HCT116 (cell line): ENCODE measurements around the gene MAEA. TPM values are rescaled to one million over a fixed set of nuclear protein-coding genes. Genes with fewer than 3 reads are reported as not detected.
"Not testable (repeated sequence)": the region's sequence is repeated elsewhere in the genome, so short reads cannot be mapped to it uniquely, and the experiment has no call there.

ENCODE experiments used
- ATAC-seq: fragments of 200-7000 bp; cut with Tn5 transposase; 2 replicates; pipeline ENCODE4 v1.9.1; 2020; ENCODE audit warnings: mild to moderate bottlenecking, moderate library complexity
- BruUV-seq: library from RNA; stranded (reverse); fragments of 400-500 nt; replicated peaks from 2 replicates; lab custom pipeline; 2021; lab: Mats Ljungman, UMichigan
- CTCF ChIA-PET: fragments of 300-600 bp; sonication (Branson Sonifier 250); formaldehyde crosslinking; loops from one replicate; lab custom pipeline; 2021; ENCODE audit warnings: antibody characterized with exemption; lab: Charles Lee
- POLR2A ChIA-PET: fragments of 300-600, 350-600 bp; sonication (Branson Sonifier 250); formaldehyde crosslinking; loops from one replicate; lab custom pipeline; 2021; ENCODE audit warnings: antibody characterized with exemption; lab: Charles Lee
- RAD21 ChIA-PET, 2 experiments: fragments of 300-600 bp; sonication (Branson Sonifier 250); formaldehyde crosslinking; loops; one replicate each; lab custom pipeline; 2023; ENCODE audit warnings: low total read pairs in 2 of 2; ENCODE audit not compliant: uncharacterized antibody in 2 of 2, unreplicated experiment in 2 of 2, low non-redundant PET in 1 of 2; lab: Charles Lee
- DNase-seq: peaks from one replicate; pipeline ENCODE4 v3.0.0-alpha.2; 2010; ENCODE audit warnings: low read depth, low spot score
- H2AFZ ChIP-seq: fragments of 200-600 bp; shearing (Covaris generic), sonication (generic); 2 replicates; pipeline ENCODE4 v1.6.1; 2017; ENCODE audit warnings: low read depth, mixed run types, mixed read lengths, antibody characterized with exemption, low read length; ENCODE audit not compliant: poor library complexity, severe bottlenecking
- H3K27ac ChIP-seq: 2 replicates; pipeline ENCODE4 v1.5.1; 2012; ENCODE audit warnings: low read depth, low read length
- H3K27me3 ChIP-seq: fragments of 200-600 bp; sonication (generic); 2 replicates; pipeline ENCODE4 v1.6.1; 2016; ENCODE audit warnings: mixed run types, low read length, mixed read lengths; ENCODE audit not compliant: insufficient read depth
- H3K36me3 ChIP-seq, 2 experiments: fragments of 200-500 bp in 1 of 2; fragments of 200-600 bp in 1 of 2; sonication (Bioruptor generic) in 1 of 2; sonication (generic) in 1 of 2; 2 replicates each; pipeline versions ENCODE4 v1.5.1 to v1.6.1; 2014 to 2016; ENCODE audit warnings: low read length in 2 of 2, inconsistent platforms in 1 of 2, mixed read lengths in 1 of 2, mixed run types in 1 of 2; ENCODE audit not compliant: insufficient read depth in 2 of 2, control insufficient read depth in 1 of 2
- H3K4me1 ChIP-seq, 2 experiments: fragments of 200-600 bp in 1 of 2; sonication (generic) in 1 of 2; 2 replicates each; pipeline versions ENCODE4 v1.5.1 to v1.6.1; 2012 to 2017; ENCODE audit warnings: low read length in 2 of 2, inconsistent platforms in 1 of 2, mild to moderate bottlenecking in 1 of 2, mixed read lengths in 1 of 2, mixed run types in 1 of 2, moderate library complexity in 1 of 2; ENCODE audit not compliant: insufficient read depth in 2 of 2, control insufficient read depth in 1 of 2
- H3K4me2 ChIP-seq: fragments of 200-600 bp; sonication (generic); 2 replicates; pipeline ENCODE4 v1.6.1; 2017; ENCODE audit warnings: mixed run types, low read length, mixed read lengths
- H3K4me3 ChIP-seq, 2 experiments: fragments of 200-600 bp in 1 of 2; sonication (generic) in 1 of 2; replicated peaks in 1 of 2; 2 replicates each; pipeline ENCODE4 v1.5.1; 2011 to 2016; ENCODE audit warnings: low read length in 2 of 2, control low read depth in 1 of 2, low read depth in 1 of 2, mild to moderate bottlenecking in 1 of 2, mixed read lengths in 1 of 2, mixed run types in 1 of 2
- H3K79me2 ChIP-seq: fragments of 200-600 bp; sonication (generic); 2 replicates; pipeline ENCODE4 v1.6.1; 2017; ENCODE audit warnings: mild to moderate bottlenecking, mixed run types, low read length, moderate library complexity, mixed read lengths; ENCODE audit not compliant: insufficient read depth
- H3K9ac ChIP-seq: fragments of 200-600 bp; sonication (generic); 2 replicates; pipeline ENCODE4 v1.6.1; 2016; ENCODE audit warnings: low read length, mixed read lengths
- H3K9me2 ChIP-seq: fragments of 200-600 bp; sonication (generic), shearing (Covaris generic); 2 replicates; pipeline ENCODE4 v1.6.1; 2017; ENCODE audit warnings: mixed run types, mild to moderate bottlenecking, moderate library complexity; ENCODE audit not compliant: insufficient read depth
- H3K9me3 ChIP-seq, 2 experiments: fragments of 200-500 bp in 1 of 2; fragments of 200-600 bp in 1 of 2; sonication (Bioruptor generic) in 1 of 2; sonication (generic) in 1 of 2; 2 replicates each; pipeline ENCODE4 v1.6.1; 2014 to 2017; ENCODE audit warnings: low read length in 2 of 2, mixed read lengths in 2 of 2, inconsistent platforms in 1 of 2, low read depth in 1 of 2, mild to moderate bottlenecking in 1 of 2, mixed run types in 1 of 2, moderate library complexity in 1 of 2; ENCODE audit not compliant: control insufficient read depth in 1 of 2, insufficient read depth in 1 of 2
- H4K20me1 ChIP-seq: fragments of 200-600 bp; sonication (generic), shearing (Covaris generic); 2 replicates; pipeline ENCODE4 v1.6.1; 2017; ENCODE audit warnings: mixed run types, mild to moderate bottlenecking, moderate library complexity; ENCODE audit not compliant: insufficient read depth
- EZH2phosphoT487 ChIP-seq: fragments of 200-600 bp; IDR thresholded peaks from 2 replicates; pipeline ENCODE4 v1.6.1; 2018; ENCODE audit warnings: antibody characterized with exemption, borderline replicate concordance
- FOSL1 ChIP-seq: IDR thresholded peaks from 2 replicates; pipeline ENCODE4 v1.6.1; 2012; ENCODE audit warnings: low read depth
- JUND ChIP-seq: IDR thresholded peaks from 2 replicates; pipeline ENCODE4 v1.6.1; 2012
- POLR2AphosphoS5 ChIP-seq: IDR thresholded peaks from 2 replicates; pipeline ENCODE4 v1.6.1; 2011; ENCODE audit warnings: mild to moderate bottlenecking, low read depth, low read length, moderate library complexity
- SIN3A ChIP-seq: IDR thresholded peaks from 2 replicates; pipeline ENCODE4 v1.6.1; 2012; ENCODE audit warnings: low read depth
- SP1 ChIP-seq: IDR thresholded peaks from 2 replicates; pipeline ENCODE4 v1.6.1; 2012; ENCODE audit warnings: low read depth
- YY1 ChIP-seq: IDR thresholded peaks from 2 replicates; pipeline ENCODE4 v1.6.1; 2011; ENCODE audit warnings: low read length, low read depth, moderate library complexity, mild to moderate bottlenecking; ENCODE audit not compliant: insufficient replicate concordance; ENCODE audit errors: extremely low read depth
- intact Hi-C: fragments of 100-400 bp; cut with micrococcal nuclease; formaldehyde crosslinking; loops from 2 replicates; pipeline ENCODE4 v1.10.0; 2022
- total RNA-seq: library from RNA; stranded (reverse); gene quantifications from one replicate; pipeline ENCODE4 v1.2.1, GENCODE V29; 2021; ENCODE audit not compliant: unreplicated experiment

MAEA gene
- total RNA-seq, 1 experiment from 2014 or later, result 88.3 TPM

DNA sequence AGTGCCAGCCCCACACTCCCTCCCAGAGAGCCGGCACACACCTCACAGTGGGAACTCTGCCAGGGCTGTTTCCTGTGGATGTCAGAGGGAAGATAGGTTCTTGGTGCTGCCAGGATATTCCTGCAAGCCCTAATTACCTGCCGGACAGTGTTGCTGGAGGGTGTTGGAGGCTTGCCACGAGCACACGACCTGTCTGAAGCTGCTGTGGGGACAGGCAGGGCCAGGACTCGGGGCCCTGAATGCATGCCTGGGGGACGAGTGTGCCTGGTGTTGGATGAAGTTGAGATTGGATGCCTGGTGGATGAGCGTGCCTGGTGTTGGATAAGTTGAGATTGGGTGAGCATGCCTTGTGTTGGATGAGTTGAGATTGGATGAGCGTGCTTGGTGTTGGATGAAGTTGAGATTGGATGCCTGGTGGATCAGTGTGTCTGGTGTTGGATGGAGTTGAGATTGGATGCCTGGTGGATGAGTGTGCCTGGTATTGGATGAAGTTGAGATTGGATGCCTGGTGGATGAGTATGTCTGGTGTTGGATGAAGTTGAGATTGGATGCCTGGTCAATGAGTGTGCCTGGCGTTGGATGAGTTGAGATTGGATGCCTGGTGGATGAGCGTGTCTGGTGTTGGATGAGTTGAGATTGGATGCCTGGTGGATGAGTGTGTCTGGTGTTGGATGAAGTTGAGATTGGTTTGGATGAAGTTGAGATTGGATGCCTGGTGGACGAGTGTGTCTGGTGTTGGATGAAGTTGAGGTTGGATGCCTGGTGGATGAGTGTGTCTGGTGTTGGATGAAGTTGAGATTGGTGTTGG lies 34.1 kb downstream of the MAEA start:
- H3K9me2 ChIP-seq, result no peaks in the 10 kb centered on the region
- H2AFZ ChIP-seq, result no peak overlapping the region
- BruUV-seq, result no TSS peak
- H3K4me2 ChIP-seq, result peak overlapping the region; percentile 66
- no peaks in the 10 kb centered on the region for H4K20me1 ChIP-seq
- ChIA-PET CTCF (no interaction called here), RAD21 (no interaction called here), POLR2A (interaction anchor here (1.3 kb wide), 1 partner anchor 18 kb away, joined by 3 read pairs; no protein-coding TSS in a partner anchor)
- H3K4me1 ChIP-seq, result peaks cover 8 to 44% of the 10 kb centered on the region in 2 experiments; a peak in 3 of 4 replicates
- H3K27ac ChIP-seq, result peak overlapping the region; percentile 70
- DNase-seq (peak; percentile 63), ATAC-seq (peak; percentile 77)
- peak overlapping the region; percentile 47 for H3K9ac ChIP-seq
- TF ChIP-seq SIN3A (peak; percentile 93), FOSL1 (peak; percentile 87), JUND (peak; percentile 90), POLR2AphosphoS5 (peak; percentile 8; the same call in 1 of the 2 replicates), EZH2phosphoT487 (no peak), SP1 (peak; percentile 65), YY1 (no peak)
- H3K27me3 ChIP-seq, result no peaks in the 10 kb centered on the region
- peaks cover 11 to 29% of the 10 kb centered on the region in 2 experiments; a peak in 3 of 4 replicates for H3K36me3 ChIP-seq
- intact Hi-C loops, result no loop called here
- H3K4me3 ChIP-seq, result peak overlapping the region in 1 of 2 experiments; percentile 20; a peak in 1 of 4 replicates
- no peaks in the 10 kb centered on the region for H3K9me3 ChIP-seq
- peaks cover 56% of the 10 kb centered on the region; the same call in 1 of the 2 replicates for H3K79me2 ChIP-seq

DNA sequence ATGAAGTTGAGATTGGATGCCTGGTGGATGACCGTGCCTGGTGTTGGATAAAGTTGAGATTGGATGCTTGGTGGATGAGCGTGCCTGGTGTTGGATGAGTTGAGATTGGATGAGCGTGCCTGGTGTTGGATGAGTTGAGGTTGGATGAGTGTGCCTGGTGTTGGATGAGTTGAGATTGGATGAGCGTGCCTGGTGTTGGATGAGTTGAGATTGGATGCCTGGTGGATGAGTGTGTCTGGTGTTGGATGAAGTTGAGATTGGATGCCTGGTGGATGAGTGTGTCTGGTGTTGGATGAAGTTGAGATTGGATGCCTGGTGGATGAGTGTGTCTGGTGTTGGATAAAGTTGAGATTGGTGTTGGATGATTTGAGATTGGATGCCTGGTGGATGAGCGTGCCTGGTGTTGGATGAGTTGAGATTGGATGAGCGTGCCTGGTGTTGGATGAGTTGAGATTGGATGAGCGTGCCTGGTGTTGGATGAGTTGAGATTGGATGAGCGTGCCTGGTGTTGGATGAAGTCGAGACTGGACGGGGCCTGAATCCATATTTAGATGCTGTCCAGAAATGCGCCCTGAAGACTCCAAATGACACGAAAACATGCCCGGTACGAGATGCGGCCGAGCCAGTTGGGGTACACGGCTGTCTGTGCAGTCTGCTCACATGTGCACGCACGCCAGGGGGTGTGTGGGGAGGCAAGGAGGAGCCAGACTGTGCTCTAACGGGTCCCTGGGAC lies 34.9 kb downstream of the MAEA start:
- H3K9me3 ChIP-seq, CTCF ChIA-PET, H3K9me2 ChIP-seq, intact Hi-C loops, RAD21 ChIA-PET, DNase-seq, H2AFZ ChIP-seq, H3K27me3 ChIP-seq, H4K20me1 ChIP-seq, H3K9ac ChIP-seq, H3K4me3 ChIP-seq, ATAC-seq, POLR2A ChIA-PET: not testable (repeated sequence)
- TSS peak; percentile 19 for BruUV-seq
- H3K79me2 ChIP-seq, result peaks cover 60% of the 10 kb centered on the region; the same call in 1 of the 2 replicates
- H3K36me3 ChIP-seq, result peaks cover 9 to 21% of the 10 kb centered on the region in 2 experiments; a peak in 3 of 4 replicates
- H3K4me1 ChIP-seq, result peaks cover 8 to 44% of the 10 kb centered on the region in 2 experiments; a peak in 3 of 4 replicates
- H3K4me2 ChIP-seq, result peak overlapping the region; percentile 66
- peak overlapping the region; percentile 70 for H3K27ac ChIP-seq
